Lower lobe of right lung (tissue), 2 donors: ENCODE measurements around the gene EVA1C. TPM values are rescaled to one million over a fixed set of nuclear protein-coding genes. Genes with fewer than 3 reads are reported as not detected.
"Not testable (repeated sequence)": the region's sequence is repeated elsewhere in the genome, so short reads cannot be mapped to it uniquely, and the experiment has no call there.

Experiments
- ATAC-seq, 2 donors: fragments of 200-7000 bp; cut with Tn5 transposase; one replicate each; pipeline ENCODE4 v1.9.1; 2020 to 2022; ENCODE audit warnings: mild to moderate bottlenecking in 2 of 2, moderate library complexity in 2 of 2
- DNase-seq: peaks from one replicate; pipeline ENCODE4 v3.0.0-alpha.2; 2020
- H3K27ac ChIP-seq: fragments of 200-600 bp; one replicate; pipeline ENCODE4 v1.8.0; 2022
- H3K27me3 ChIP-seq: fragments of 200-600 bp; one replicate; pipeline ENCODE4 v1.8.0; 2022; ENCODE audit warnings: low read depth
- H3K36me3 ChIP-seq: fragments of 200-600 bp; one replicate; pipeline ENCODE4 v1.8.0; 2022; ENCODE audit warnings: mild to moderate bottlenecking
- H3K4me1 ChIP-seq: fragments of 200-600 bp; one replicate; pipeline ENCODE4 v1.8.0; 2022
- H3K4me3 ChIP-seq: fragments of 200-600 bp; one replicate; pipeline ENCODE4 v1.8.0; 2022; ENCODE audit warnings: mild to moderate bottlenecking
- H3K9me3 ChIP-seq: fragments of 200-600 bp; one replicate; pipeline ENCODE4 v1.8.0; 2022
- CTCF ChIP-seq: fragments of 200-600 bp; IDR thresholded peaks from one replicate; pipeline ENCODE4 v1.8.0; 2022; ENCODE audit warnings: antibody characterized with exemption, mild to moderate bottlenecking
- intact Hi-C: fragments of 100-400 bp; cut with DNase I; formaldehyde crosslinking; loops from one replicate; pipeline ENCODE4 v1.11.0; 2022
- total RNA-seq: library from RNA; stranded (reverse); fragmentation: NEBNext Ultra II Directional; extraction: Animal tissue kit (Norgen Biotek cat#: 25700); gene quantifications from one replicate; pipeline ENCODE4 v1.2.1, GENCODE V29; 2021
- donor health status: DM: no; HTN: yes; CAD: no; lungs with severe emphysema.

The EVA1C gene
- total RNA-seq, 1 donor from 2014 or later, result 31.8 TPM

GRCh38 chr21:32523463-32523862, 111.0 kb downstream of the EVA1C start:
- no peak for TF ChIP-seq CTCF
- peaks cover 3% of the 10 kb centered on the region for H3K9me3 ChIP-seq
- H3K27ac ChIP-seq, result peak overlapping the region; percentile 53
- no peak for DNase-seq
- no peak for ATAC-seq
- no peaks in the 10 kb centered on the region for H3K27me3 ChIP-seq
- H3K36me3 ChIP-seq, result no peaks in the 10 kb centered on the region
- intact Hi-C loops, result no loop called here
- H3K4me1 ChIP-seq, result peaks cover 39% of the 10 kb centered on the region
- no peak overlapping the region for H3K4me3 ChIP-seq

- Histone ChIP-seq H3K36me3 (no peaks in the 10 kb centered on the region), H3K27me3 (no peaks in the 10 kb centered on the region), H3K4me1 (peaks cover 39% of the 10 kb centered on the region), H3K4me3 (no peak overlapping the region), H3K9me3 (no peaks in the 10 kb centered on the region), H3K27ac (peak overlapping the region; percentile 53)
- DNase-seq (no peak), ATAC-seq (peak in 1 of 2 donors; percentile 28)
- TF ChIP-seq CTCF, result no peak
- intact Hi-C loops, result no loop called here
Observed at GRCh38 chr21:32523988-32524719, 111.6 kb downstream of the EVA1C start.

GRCh38 chr21:32525282-32525681, 112.8 kb downstream of the EVA1C start:
- Histone ChIP-seq H3K36me3 (no peaks in the 10 kb centered on the region), H3K4me1 (peaks cover 39% of the 10 kb centered on the region), H3K9me3 (no peaks in the 10 kb centered on the region), H3K27ac (peak overlapping the region; percentile 53), H3K4me3 (no peak overlapping the region), H3K27me3 (no peaks in the 10 kb centered on the region)
- ATAC-seq, result no peak
- TF ChIP-seq CTCF, result no peak
- DNase-seq, result no peak
- intact Hi-C loops, result no loop called here

GRCh38 chr21:32529679-32530078, 117.2 kb downstream of the EVA1C start:
- intact Hi-C loops, result no loop called here
- ATAC-seq, result no peak
- H3K4me3 ChIP-seq, result no peak overlapping the region
- peaks cover 2% of the 10 kb centered on the region for H3K4me1 ChIP-seq
- no peak overlapping the region for H3K27ac ChIP-seq
- no peaks in the 10 kb centered on the region for H3K27me3 ChIP-seq
- no peaks in the 10 kb centered on the region for H3K9me3 ChIP-seq
- TF ChIP-seq CTCF, result no peak
- no peaks in the 10 kb centered on the region for H3K36me3 ChIP-seq
- no peak for DNase-seq

- intact Hi-C loops, H3K27ac ChIP-seq, H3K4me1 ChIP-seq, ATAC-seq, DNase-seq, H3K27me3 ChIP-seq, H3K36me3 ChIP-seq, H3K4me3 ChIP-seq, H3K9me3 ChIP-seq: not testable (repeated sequence)
Observed at GRCh38 chr21:32530809-32531208, 118.3 kb downstream of the EVA1C start.

- H3K36me3 ChIP-seq, DNase-seq, H3K27me3 ChIP-seq, H3K4me1 ChIP-seq, H3K4me3 ChIP-seq, intact Hi-C loops, H3K9me3 ChIP-seq, ATAC-seq, H3K27ac ChIP-seq: not testable (repeated sequence)
Observed at GRCh38 chr21:32531561-32531960, 119.1 kb downstream of the EVA1C start.
